ENCODE data around the gene NHERF1. TPM values are rescaled to one million over a fixed set of nuclear protein-coding genes. Genes with fewer than 3 reads are reported as not detected.

NHERF1 gene
- total and polyA plus RNA-seq, 9 of the 15 experiments (the other 6 are each of a cell fraction or from before 2014, with no cell fraction given) = 11.4 to 79.9 (median 36.9) TPM

GRCh38 chr17:74780443-74781238 lies 32.2 kb downstream of the NHERF1 start (continued):
- TF ChIP-seq FOXA3 (CRISPR knock-in tag; conservative IDR thresholded peaks at IDR 0.05 in 1 of 2, IDR thresholded peaks at IDR 0.05 in 1 of 2) = no peak
- peak; percentile 16; the same call in 1 of the 2 replicates for TF ChIP-seq SOX6 (IDR thresholded peaks at IDR 0.05)
- TF ChIP-seq CTCF (IDR thresholded peaks at IDR 0.05 in 2 of 3, conservative IDR thresholded peaks at IDR 0.05 in 1 of 3; ENCODE audit: insufficient read depth in 2 of 3, low read depth in 1 of 3, low read length in 3 of 3) = peak; percentile 69 to 96 (median 92)
- TF ChIP-seq ZNF133 (CRISPR knock-in tag; IDR thresholded peaks at IDR 0.05) = no peak
- no peak for TF ChIP-seq CXXC5 (CRISPR knock-in tag; IDR thresholded peaks at IDR 0.05)
- no peak for TF ChIP-seq SETDB1 (IDR thresholded peaks at IDR 0.05; ENCODE audit: low read length)
- TF ChIP-seq TCFL5 (CRISPR knock-in tag; conservative IDR thresholded peaks at IDR 0.05) = no peak
- TF ChIP-seq SPI1 (IDR thresholded peaks at IDR 0.05; ENCODE audit: borderline replicate concordance, low read depth, low read length) = no peak
- TF ChIP-seq SMC3 (conservative IDR thresholded peaks at IDR 0.05; ENCODE audit: insufficient read depth, low read depth, low read length) = peak; percentile 36; the same call in 1 of the 2 replicates
- no peak for TF ChIP-seq NFE2 (IDR thresholded peaks at IDR 0.05; ENCODE audit: low read depth)
- no peak for TF ChIP-seq NFE2L1 (tag; IDR thresholded peaks at IDR 0.05; ENCODE audit: borderline replicate concordance, low read depth)
- TF ChIP-seq TRIM28 (IDR thresholded peaks at IDR 0.05) = no peak
- TF ChIP-seq NFRKB (IDR thresholded peaks at IDR 0.05; ENCODE audit: low read depth) = no peak
- peak in 1 of 3 experiments; percentile 7 for TF ChIP-seq YY1 (IDR thresholded peaks at IDR 0.05; ENCODE audit: borderline replicate concordance in 1 of 3, control insufficient read depth in 1 of 3, extremely low read depth in 1 of 3, insufficient read depth in 3 of 3, insufficient read length in 1 of 3, insufficient replicate concordance in 2 of 3, low read depth in 1 of 3, low read length in 2 of 3)
- TF ChIP-seq NELFE (IDR thresholded peaks at IDR 0.05; ENCODE audit: insufficient read depth, insufficient read length) = no peak
- TF ChIP-seq, protein P1, sequence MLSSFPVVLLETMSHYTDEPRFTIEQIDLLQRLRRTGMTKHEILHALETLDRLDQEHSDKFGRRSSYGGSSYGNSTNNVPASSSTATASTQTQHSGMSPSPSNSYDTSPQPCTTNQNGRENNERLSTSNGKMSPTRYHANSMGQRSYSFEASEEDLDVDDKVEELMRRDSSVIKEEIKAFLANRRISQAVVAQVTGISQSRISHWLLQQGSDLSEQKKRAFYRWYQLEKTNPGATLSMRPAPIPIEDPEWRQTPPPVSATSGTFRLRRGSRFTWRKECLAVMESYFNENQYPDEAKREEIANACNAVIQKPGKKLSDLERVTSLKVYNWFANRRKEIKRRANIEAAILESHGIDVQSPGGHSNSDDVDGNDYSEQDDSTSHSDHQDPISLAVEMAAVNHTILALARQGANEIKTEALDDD (IDR thresholded peaks at IDR 0.05) = no peak
- TF ChIP-seq ZNF347 (CRISPR knock-in tag; IDR thresholded peaks at IDR 0.05; ENCODE audit: low read depth) = no peak
- no peak for TF ChIP-seq THRAP3 (IDR thresholded peaks at IDR 0.05; ENCODE audit: borderline replicate concordance)
